Stimulated activated CD8-positive, alpha-beta memory T cell treated with anti-CD3 and anti-CD28 coated beads, Interleukin-4, amount 100 ng/mL, for 1 hour (primary cell): ENCODE data around the gene MYOCOS.

Experiments
- DNase-seq, 2 donors: peaks; one replicate each; pipeline ENCODE4 v3.0.0-alpha.2; 2020; ENCODE audit warnings: low read depth in 2 of 2, low spot score in 1 of 2

The MYOCOS gene

DNA sequence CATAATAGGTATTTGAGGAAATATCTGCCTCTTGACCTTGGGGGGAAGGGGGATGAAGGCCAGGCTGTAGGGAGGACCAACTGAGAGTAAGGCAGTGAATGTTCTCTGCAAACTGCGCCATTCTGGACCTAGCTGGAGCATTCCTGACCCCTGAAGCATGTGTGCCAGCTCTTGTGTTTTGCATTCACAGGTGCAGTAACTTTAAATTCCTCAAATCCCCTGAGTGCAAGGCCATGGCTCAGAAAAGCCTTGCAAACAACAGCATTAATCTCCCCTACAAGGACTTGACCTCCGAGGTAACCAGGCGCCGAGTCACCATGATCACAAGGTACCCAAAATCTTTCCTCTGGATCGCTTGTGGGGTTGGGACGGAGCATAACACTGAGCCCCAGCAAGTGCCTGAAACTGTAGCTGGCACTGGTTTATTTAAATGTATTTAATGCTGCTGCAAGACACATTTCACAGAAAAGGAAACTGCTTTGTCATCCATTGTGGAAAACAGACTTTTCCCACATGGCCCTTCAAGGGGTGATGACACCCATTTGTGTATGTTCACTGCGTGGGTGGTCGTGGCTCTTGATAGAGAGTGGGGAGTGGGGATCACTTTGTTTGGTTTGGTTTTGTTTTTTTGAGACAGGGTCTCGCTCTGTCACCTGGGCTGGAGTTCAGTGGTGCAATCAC lies 1.7 kb downstream of the MYOCOS start:
- DNase-seq: no peak

DNA sequence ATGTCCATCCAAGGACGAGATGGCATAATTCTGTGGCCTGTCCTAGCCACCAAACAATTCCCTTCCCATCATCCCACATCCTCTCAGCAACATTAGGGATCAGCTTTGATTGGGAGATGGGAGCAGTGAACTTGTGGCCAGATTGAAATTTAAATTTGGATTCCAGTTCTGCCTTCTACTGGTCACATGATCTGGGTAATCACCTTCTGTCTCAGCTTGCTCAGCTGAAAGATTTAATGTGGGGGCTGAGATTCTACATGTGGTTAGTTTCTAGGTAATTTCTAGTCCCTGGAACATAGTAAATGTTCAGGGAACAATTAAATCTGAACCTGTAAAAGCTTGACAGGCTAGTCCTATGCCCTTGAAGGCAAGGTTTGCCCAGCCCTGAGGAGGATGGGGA lies 3.2 kb downstream of the MYOCOS start:
- DNase-seq: no peak

DNA sequence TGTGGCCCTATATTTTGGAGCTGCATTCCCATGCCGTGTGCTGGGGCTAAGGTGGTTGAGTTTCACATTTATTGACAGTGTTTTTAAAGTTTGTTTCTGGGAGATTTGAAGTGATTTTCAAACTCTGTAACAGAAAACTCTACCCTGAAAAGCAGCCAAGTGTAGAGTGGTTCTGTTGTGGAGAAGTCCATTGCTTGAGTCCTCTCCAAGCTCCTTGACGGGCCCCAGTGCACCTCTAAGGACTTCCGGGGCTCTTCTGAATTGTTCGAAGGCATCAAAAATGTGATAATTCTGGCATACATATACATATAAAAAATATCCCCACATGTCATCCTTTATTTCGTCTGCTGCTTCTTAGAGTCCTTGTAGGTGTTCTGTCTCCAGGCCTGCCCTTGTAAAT lies 5.0 kb downstream of the MYOCOS start:
- no peak for DNase-seq

DNA sequence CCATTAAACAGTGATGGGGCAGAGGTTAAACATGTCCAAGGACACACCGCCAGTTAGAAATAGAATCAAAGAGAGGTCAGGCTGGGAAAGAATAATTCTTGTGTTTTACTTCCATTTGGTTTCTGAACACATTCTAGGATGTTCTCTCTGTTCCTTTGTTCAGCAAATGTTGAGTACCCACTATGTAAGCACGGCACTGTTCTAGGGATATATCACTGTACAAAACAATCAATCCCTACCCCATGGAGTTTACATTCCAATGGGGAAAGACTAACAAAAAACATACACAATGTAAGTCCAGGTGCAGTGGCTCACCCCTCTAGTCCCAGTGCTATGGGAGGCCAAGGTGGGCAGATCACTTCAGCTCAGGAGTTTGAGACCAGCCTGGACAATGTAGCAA lies 6.2 kb downstream of the MYOCOS start:
- DNase-seq: no peak

DNA sequence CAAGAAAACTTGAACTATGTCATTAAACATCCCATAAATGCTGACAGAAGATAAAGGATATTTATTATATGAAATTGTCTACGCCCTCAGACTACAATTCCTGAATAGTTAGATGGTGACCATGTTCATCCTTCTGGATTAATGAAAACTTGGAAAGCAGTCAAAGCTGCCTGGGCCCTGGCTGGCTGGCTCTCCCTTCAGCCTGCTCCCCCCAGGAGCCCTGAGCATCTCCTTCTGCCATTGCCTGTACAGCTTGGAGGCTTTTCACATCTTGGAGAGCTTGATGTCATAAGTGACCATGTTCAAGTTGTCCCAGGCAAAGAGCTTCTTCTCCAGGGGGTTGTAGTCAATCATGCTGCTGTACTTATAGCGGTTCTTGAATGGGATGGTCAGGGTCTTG lies 13.6 kb downstream of the MYOCOS start:
- no peak for DNase-seq

DNA sequence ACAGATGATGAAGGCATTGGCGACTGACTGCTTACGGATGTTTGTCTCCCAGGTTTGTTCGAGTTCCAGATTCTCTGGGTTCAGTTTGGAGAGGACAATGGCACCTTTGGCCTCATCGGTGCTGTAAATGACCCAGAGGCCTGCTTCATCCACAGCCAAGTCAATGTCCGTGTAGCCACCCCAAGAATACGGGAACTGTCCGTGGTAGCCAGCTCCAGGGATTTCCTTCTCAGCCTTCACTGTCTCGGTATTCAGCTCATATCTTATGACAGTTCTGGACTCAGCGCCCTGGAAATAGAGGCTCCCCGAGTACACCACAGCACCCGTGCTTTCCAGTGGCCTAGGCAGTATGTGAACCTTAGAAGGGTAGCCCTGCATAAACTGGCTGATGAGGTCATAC lies 14.1 kb downstream of the MYOCOS start:
- DNase-seq: no peak

DNA sequence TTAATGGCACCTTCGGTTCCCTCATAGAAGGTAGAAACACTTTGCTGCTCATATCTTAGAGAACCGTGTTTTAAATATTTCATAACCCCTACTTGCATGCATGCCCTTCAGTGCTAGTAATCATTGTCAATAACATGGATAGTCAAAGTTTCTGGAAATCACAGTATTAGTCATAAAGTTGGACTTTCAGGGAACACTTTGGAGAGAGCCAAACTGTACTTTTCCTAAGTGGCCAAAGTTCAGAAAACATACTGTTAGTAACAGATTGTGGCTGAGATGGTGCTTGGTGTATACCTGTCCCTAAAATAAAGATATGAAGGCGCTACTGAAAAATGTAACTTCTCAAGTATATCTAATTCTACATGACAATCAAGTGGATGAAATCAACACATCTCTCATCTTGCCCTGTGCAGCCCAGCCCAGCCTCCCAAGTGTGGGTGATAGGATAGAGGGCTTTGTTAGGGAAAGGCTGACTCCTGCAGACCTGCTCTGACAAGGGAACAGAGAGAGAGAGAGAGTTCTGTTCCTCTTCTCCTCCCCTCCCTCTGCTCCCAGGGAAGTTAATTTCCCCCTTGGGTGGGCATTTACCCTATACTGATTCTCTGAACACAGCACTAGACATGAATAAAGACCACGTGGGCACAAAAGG lies 16.0 kb downstream of the MYOCOS start:
- no peak for DNase-seq

DNA sequence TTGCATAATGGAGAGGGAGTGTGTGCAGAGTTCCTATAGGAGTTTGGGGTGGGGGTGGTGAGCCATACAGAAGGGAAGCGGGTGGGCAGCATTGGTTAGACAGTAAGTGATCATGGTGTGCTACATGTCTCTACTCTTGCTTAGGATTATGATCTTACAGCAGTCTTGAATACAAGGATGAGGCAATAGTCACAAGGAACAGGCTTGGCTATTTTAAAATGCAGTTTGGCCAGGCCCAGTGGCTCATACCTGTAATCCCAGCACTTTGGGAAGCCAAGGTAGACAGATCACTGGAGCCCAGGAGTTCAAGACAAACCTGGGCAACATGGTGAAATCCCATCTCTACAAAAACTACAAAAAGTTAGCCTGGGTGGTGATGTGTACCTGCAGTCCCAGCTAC lies 18.2 kb downstream of the MYOCOS start:
- no peak for DNase-seq

DNA sequence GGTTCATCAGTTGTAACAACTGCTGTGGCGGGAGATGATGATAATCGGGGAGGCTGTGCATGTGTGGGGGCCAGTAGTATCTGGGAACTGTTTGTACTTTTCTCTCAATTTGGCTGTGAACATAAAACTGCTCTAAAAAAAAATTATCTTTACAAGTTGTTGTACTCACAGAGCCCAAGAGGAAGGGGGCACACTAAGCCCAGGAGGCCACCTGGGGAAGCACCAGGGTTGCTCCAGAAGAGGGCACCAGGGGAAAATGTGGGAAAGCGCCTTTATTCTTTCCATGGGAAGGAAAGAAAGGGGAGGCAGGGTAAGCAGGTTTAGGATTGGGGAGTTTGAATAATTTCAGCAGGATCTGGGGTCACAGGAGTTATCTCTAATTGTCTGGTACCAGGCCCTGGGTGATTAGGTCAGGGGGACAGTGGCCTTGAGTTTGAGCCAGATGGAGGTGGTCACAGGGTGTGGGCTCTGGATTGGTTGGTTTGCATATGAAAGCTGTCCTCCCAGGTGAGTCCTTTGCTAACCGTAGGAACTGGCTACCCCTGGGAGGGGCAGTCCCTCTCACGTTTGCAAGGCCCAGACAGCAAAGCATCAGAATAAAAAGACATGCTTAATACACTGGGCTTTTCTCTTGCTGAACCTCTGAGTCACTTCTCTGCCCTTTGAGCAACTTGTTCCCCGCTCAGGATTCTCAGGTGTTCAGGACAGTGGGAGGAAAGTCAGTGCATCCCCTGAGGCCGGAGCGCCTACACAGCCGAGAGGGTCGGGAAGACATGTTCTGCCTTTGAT lies 19.2 kb downstream of the MYOCOS start:
- DNase-seq: no peak

DNA sequence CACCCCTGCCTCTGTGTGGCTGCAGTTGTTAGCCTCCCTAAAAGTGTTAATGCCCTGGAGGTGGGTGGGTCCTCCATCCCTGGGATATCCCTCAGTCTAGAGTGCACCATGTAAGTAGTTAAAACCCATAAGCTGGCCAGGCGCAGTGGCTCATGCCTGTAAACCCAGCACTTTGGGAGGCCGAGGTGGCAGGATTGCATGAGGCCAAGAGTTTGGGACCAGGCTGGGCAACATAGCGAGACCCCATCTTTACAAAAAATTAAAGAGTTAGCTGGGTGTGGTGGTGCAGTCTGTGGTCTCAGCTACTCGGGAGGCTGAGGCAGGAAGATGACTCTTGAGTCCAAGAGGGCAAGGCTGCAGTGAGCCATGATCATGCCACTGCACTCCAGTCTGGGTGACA lies 20.2 kb downstream of the MYOCOS start:
- no peak for DNase-seq

DNA sequence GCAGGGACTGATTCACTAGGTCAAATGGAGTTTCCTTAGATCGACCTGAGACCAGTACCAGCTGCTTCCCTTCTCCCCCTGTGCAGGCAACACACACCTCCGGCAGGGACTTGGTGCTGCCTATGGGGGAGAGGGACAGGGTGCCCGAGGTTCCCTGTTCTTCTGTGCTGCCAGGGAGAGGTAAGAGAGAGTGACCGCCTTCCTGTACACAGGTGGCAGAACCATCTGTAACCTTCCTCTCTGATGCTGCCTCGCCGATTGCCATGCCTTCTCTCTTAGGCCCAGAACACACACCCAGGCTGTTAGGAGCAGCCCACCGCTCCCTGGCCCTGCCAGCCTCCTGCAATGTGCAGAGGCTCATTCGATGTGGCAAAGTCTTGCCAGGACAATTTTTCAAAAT lies 21.1 kb downstream of the MYOCOS start:
- no peak for DNase-seq

DNA sequence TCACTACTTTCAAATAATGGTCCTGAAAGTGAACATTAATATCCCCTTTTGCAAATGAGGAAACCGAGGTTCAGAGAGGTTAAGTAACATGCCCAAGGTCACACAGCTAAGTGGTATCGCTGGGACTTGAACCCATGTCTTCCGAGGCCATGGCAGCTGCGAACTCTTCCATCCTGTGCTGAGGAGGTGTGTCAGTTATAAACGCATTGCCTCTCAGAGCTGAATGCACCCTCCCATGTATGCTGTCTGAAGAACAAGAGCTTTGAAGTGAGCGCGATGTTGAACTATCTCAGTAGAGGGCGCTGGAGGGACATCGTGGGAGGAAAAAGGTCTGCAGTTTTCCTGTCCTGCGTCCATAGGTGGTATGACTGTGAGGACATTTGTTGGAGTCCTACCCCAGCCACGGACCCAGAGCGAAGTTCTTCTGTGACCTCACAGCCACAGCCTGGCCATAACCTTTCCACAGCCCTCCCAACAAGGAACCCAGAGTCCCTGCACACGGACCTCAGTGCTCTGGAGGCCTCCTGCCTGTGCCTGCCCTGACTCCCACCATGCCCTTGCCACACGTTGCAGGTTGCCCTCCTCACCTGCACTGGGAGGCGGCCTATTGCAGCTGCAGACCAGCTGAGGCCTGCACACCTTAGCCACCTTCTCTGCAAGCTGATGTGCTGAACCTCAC lies 22.9 kb downstream of the MYOCOS start:
- DNase-seq: peak in 1 of 2 donors; percentile 27

DNA sequence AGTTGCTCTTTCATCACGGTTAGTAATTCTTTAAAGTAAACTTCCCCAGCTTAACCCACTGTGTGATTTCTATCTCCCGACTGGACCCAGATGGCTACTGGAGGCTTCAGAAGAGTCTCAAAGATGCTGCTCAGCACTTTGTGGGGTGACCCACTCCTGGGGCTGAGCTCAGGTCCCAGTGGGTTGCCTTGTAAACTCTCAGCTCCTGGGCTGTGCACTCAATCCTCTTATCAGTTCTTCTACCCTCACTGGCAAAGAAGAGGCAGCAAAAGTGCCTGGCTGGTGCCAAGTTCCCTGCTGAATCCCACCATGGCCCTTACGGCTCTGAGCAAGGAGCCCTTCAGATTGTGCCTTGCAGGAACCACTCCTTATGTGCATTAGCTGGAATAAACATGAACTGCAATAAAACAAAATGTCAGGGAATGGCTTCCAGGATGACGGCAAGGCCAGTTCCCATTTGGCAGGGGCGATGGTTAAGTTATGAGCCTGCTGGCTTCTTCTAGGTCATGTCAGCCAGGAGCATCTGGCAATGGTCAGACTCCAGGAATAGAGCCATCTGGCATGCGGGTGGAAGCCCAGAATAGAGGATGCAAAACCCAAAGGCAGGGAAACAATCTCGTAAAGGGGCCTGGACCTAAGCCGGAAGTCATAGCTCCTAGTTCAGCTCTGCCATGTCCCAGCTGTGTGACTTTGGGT lies 23.7 kb downstream of the MYOCOS start:
- DNase-seq: no peak

DNA sequence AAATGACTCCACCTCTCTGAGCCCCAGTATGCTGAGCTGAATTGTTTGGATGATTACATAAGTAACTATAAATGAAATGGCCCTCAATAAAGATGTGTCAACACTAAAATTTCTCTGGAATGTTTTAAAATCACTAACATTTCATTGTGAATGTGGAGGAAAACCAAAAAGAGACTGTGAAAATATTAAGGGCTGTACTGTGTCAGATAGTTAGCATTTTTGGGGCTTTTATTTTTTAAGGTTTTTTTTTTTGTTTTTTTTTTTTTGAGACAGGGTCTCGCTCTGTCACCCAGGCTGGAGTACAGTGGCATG lies 24.2 kb downstream of the MYOCOS start:
- no peak for DNase-seq

DNA sequence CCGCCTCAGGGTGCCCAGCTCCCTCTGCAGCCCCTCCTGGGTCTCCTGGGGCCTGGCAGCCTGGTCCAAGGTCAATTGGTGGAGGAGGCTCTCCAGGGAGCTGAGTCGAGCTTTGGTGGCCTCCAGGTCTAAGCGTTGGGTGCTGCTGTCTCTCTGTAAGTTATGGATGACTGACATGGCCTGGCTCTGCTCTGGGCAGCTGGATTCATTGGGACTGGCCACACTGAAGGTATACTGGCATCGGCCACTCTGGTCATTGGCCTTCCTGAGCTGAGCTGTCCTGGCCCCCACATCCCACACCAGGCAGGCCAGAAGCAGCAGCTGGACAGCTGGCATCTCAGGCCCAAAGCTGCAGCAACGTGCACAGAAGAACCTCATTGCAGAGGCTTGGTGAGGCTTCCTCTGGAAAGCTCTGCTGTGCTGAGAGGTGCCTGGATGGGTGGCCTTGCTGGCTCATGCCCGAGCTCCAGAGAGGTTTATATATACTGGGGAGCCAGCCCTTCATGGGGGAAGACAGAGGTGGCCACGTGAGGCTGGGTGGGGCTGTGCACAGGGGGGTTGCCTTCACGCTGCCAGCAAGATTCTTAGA lies 30.3 kb downstream of the MYOCOS start, which contains the start of gene MYOC:
Gene MYOC (minus strand): TSS at position 455 of the 589 bp plus-strand sequence. CDS start 77 bp downstream, at position 378.
- DNase-seq: no peak

DNA sequence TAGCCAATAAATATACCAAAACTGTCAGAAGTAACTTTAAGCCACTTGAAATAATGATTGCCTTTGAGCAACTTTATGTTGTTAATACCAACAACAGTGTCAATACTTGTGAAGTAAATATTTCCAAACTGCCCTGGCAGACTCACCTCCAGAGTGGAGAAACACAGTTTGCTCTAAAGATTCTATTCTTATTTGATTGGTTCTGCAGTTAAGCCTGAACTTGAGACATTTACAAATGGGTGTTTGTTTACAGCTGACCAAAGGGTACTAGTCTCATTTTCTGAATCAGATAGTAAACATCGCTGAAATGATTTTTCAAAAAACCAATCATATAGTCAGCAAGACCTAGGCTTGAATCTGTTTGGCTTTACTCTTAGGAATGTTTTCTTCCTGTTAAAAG lies 31.8 kb downstream of the MYOCOS start:
- no peak for DNase-seq

DNA sequence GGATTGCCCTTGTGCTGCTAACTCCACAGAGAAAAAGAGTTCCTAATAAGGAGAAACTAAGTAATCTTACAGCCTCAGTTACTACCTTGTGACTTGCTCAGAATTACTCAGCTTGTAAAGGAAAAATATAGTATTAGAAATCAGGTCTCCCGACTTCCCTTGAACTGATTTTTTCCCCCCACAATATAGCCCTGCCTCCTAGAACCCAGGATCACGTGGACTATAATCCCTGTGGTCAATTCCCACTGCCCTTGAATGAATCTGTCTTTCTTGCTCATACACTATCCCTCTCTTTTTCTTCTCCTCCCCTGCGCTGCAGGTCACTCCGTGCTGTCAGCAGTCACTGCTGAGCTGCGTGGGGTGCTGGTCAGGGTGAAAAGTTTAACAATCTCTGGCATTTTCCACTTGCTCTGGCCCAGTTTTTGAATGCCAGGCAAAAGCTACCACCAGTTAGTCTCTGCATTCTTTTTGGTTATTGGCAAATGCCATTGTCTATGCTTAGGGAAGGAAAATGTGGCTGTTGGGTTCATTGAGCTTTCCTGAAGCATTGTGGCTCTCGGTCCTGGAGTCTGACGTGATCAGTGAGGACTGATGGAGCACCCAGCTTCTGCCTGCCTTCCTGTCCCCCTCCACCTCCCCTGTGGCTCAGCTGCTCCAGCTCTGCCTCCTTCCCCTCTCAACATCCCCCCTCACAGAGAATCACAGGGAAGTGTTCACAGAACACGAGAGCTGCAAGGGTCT lies 32.3 kb downstream of the MYOCOS start:
- no peak for DNase-seq

DNA sequence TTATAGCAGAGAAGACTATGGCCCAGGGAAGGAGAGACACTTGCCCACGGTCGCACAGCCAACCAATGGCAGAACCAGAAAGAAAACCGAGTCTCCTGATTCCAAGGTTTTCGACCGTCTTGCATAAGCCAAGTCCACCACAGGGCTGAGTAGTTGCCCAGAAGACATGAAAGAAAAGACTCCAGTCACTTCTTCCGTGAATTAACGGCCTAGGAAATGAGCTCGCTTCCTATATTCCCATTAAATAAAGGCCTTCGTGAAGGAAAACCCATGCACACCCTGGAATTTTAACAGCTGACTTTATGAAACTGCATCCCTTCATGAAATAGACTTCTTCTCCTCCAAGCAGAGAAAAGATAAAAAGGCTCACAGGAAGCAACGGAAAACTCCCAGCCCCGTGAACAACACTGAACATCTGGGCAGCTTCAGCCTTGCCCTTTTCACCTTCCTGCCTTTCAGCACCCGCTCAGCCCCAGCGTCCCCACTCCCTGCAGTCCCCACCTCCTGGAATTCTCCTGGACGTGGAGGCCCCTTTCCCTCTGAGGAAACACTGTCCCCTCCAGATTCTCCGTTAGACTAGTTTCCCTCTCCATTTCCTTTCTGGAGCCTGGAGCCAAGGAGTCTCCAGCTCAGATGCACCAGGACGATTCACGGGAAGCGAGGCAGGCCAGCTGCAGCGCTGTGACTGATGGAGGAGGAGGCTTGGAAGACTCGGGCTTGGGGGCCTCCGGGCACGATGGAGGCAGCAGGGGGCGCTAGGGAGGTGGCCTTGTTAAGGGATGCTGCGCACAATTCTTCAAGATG lies 33.1 kb downstream of the MYOCOS start:
- peak; percentile 28 to 34 for DNase-seq

DNA sequence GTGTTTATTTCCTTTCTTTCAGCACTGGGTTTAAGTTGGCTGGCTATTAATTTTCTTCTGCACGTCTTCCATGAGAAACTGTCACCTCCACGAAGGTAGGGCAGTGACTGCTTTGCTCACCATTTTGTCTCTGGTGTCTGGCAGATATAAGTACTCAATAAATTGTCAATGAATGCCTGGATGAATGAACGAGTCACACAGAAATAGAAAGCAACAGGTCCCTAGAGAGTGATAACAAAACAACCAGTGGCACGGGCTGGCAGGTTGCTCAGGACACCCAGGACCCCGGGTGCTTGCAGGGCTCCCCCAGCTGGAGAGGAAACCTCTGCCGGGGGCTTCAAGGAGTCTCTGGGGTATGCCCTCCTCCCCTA lies 33.7 kb downstream of the MYOCOS start:
- DNase-seq: no peak
